GM12873 (cell line): ENCODE results near the gene PPP1R2.

ENCODE experiments used
- CTCF ChIP-seq: IDR thresholded peaks from 2 replicates; pipeline ENCODE4 v1.5.1; 2012; ENCODE audit warnings: low read depth, mild to moderate bottlenecking, moderate library complexity, low read length, control low read depth; ENCODE audit not compliant: insufficient read depth; ENCODE audit errors: missing control alignments

The PPP1R2 gene

GRCh38 chr3:195517030-195517429 is 26.1 kb downstream of the PPP1R2 start:
- no peak for TF ChIP-seq CTCF

- no peak for TF ChIP-seq CTCF
Measured at GRCh38 chr3:195512798-195513345, 30.3 kb downstream of the PPP1R2 start.

DNA sequence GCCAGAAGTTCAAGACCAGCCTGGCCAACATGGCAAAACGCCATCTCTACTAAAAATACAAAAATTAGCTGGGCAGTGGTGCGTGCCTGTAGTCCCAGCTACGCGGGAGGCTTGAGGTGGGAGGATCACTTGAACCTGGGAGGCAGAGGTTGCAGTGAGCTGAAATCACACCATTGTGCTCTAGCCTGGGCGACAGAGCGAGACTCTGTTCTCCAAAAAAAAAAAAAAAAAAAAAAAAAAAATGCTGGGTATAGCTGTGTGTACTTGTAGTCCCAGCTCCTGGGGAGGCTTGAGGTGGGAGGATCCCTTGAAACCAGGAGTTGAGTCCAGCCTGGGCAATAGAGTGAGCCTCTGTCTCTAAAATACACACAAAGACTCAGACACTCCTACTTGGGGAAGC is 32.0 kb downstream of the PPP1R2 start:
- TF ChIP-seq CTCF: no peak

GRCh38 chr3:195508185-195508584 is 34.9 kb downstream of the PPP1R2 start:
- no peak for TF ChIP-seq CTCF

GRCh38 chr3:195475614-195476013 is 67.5 kb downstream of the PPP1R2 start:
- no peak for TF ChIP-seq CTCF

DNA sequence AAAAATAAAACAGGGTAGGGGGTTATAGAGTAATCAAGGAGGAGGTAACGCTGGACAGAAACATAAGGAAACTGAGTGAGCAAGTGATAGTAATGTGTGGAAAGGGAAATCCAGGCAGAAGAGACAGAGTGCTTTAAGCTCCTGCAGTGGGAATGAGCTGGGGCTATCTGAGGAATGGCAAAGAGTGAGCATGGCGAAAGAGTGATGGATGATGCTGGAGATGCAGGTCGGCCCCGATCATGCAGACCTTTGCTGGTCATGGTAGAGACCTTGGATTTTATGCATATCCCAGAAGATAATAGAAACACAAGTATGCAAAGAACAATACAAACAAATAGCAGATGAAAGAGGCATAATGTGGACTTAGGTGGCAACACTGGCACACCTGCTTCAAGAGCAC is 74.3 kb downstream of the PPP1R2 start:
- TF ChIP-seq CTCF: no peak

GRCh38 chr3:195468391-195468776 is 74.7 kb downstream of the PPP1R2 start:
- TF ChIP-seq CTCF: no peak
